ENCODE results near the gene ARID4B.
"Not testable (repeated sequence)": the region's sequence is repeated elsewhere in the genome, so short reads cannot be mapped to it uniquely, and the experiment has no call there.

Gene ARID4B

DNA sequence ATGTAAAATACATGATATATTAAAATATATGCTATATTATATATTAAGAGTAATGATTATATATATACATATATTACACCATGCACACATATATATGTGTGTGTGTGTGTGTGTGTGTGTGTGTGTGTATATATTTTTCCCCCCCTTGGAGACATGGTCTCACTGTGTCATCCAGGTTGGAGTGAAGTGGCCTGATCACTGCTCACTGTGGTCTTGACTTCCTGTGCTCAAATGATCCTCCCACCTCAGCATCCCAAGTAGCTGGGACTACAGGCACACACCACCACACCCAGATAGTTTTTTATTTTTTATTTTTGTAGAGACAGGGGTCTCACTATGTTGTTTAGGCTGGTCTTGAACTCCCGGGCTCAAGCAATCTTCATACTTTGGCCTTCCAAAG lies 112.5 kb downstream of the ARID4B start:
- TF ChIP-seq POLR2AphosphoS5 (IDR thresholded peaks at IDR 0.05; ENCODE audit: low read depth) (no peak), SPI1 (IDR thresholded peaks at IDR 0.05; ENCODE audit: borderline replicate concordance, low read depth) (no peak), GABPA (IDR thresholded peaks at IDR 0.05; ENCODE audit: low read depth) (no peak), REST (IDR thresholded peaks at IDR 0.05; ENCODE audit: insufficient replicate concordance, low read depth) (no peak)
- TF ChIP-seq, protein P1, sequence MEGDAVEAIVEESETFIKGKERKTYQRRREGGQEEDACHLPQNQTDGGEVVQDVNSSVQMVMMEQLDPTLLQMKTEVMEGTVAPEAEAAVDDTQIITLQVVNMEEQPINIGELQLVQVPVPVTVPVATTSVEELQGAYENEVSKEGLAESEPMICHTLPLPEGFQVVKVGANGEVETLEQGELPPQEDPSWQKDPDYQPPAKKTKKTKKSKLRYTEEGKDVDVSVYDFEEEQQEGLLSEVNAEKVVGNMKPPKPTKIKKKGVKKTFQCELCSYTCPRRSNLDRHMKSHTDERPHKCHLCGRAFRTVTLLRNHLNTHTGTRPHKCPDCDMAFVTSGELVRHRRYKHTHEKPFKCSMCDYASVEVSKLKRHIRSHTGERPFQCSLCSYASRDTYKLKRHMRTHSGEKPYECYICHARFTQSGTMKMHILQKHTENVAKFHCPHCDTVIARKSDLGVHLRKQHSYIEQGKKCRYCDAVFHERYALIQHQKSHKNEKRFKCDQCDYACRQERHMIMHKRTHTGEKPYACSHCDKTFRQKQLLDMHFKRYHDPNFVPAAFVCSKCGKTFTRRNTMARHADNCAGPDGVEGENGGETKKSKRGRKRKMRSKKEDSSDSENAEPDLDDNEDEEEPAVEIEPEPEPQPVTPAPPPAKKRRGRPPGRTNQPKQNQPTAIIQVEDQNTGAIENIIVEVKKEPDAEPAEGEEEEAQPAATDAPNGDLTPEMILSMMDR (IDR thresholded peaks at IDR 0.05; ENCODE audit: insufficient read depth, low read length): no peak
- Histone ChIP-seq H3K27ac (replicated peaks) (no peak overlapping the region), H3K27me3 (ENCODE audit: insufficient read depth, poor library complexity, severe bottlenecking) (no peaks in the 10 kb centered on the region), H3K4me3 (replicated peaks; ENCODE audit: insufficient read depth, low read length) (no peak overlapping the region)
- DNase-seq (ENCODE audit: low read depth in 1 of 2, low spot score in 1 of 2): no peak

DNA sequence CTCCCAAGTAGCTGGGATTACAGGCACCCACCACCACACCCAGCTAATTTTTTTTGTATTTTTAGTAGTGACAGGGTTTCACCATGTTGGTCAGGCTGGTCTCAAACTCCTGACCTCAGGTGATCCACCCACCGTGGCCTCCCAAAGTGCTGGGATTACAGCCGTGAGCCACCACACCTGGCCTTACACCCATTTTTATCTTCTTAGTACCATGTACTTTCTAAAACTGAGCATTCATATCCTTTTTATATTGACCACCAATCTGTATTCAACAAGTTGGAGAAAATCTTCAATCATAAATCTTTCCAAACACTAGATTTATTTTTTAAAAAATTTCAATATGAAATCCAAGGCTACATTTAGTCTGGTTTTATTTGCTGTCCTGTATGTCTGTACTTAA lies 113.0 kb downstream of the ARID4B start:
- DNase-seq (ENCODE audit: low read depth in 1 of 2, low spot score in 1 of 2); H3K4me3 ChIP-seq (replicated peaks; ENCODE audit: insufficient read depth, low read length); H3K27ac ChIP-seq (replicated peaks); H3K27me3 ChIP-seq (ENCODE audit: insufficient read depth, poor library complexity, severe bottlenecking): not testable (repeated sequence)

- TF ChIP-seq, protein P1 (IDR thresholded peaks at IDR 0.05; ENCODE audit: insufficient read depth, low read length): no peak
- TF ChIP-seq REST (IDR thresholded peaks at IDR 0.05; ENCODE audit: insufficient replicate concordance, low read depth) (no peak), POLR2AphosphoS5 (IDR thresholded peaks at IDR 0.05; ENCODE audit: low read depth) (no peak), GABPA (IDR thresholded peaks at IDR 0.05; ENCODE audit: low read depth) (no peak), SPI1 (IDR thresholded peaks at IDR 0.05; ENCODE audit: borderline replicate concordance, low read depth) (no peak)
- H3K27me3 ChIP-seq (ENCODE audit: insufficient read depth, poor library complexity, severe bottlenecking): no peaks in the 10 kb centered on the region
- H3K4me3 ChIP-seq (replicated peaks; ENCODE audit: insufficient read depth, low read length): no peak overlapping the region
- H3K27ac ChIP-seq (replicated peaks): no peak overlapping the region
- no peak for DNase-seq (ENCODE audit: low read depth in 1 of 2, low spot score in 1 of 2)
Observed at GRCh38 chr1:235213752-235214151, 114.2 kb downstream of the ARID4B start.

DNA sequence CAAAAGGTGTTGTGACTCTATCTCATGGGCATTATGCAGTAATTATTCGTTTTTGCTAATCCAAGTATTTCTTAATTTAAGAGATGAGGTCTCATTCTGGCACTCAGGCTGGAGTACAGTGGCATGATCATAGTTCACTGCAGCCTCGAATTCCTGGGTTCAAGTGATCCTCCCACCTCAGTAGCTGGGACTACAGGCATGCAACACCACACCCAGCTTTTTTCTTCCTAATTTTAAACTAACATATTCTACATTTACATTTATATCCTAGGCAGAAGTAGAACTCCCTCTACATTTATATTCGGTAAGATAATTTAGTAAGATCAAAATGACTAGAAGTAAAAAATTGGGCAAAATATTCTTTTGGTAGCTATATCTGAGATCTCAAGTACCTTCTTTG lies 116.5 kb downstream of the ARID4B start:
- no peak for DNase-seq (ENCODE audit: low read depth in 1 of 2, low spot score in 1 of 2)
- no peak overlapping the region for H3K27ac ChIP-seq (replicated peaks)
- no peak for TF ChIP-seq REST (IDR thresholded peaks at IDR 0.05; ENCODE audit: insufficient replicate concordance, low read depth)
- TF ChIP-seq GABPA (IDR thresholded peaks at IDR 0.05; ENCODE audit: low read depth): no peak
- no peak for TF ChIP-seq SPI1 (IDR thresholded peaks at IDR 0.05; ENCODE audit: borderline replicate concordance, low read depth)
- TF ChIP-seq POLR2AphosphoS5 (IDR thresholded peaks at IDR 0.05; ENCODE audit: low read depth): no peak
- TF ChIP-seq, protein P1 (IDR thresholded peaks at IDR 0.05; ENCODE audit: insufficient read depth, low read length): no peak
- H3K4me3 ChIP-seq (replicated peaks; ENCODE audit: insufficient read depth, low read length): no peak overlapping the region
- no peaks in the 10 kb centered on the region for H3K27me3 ChIP-seq (ENCODE audit: insufficient read depth, poor library complexity, severe bottlenecking)
